GM12874 (cell line): Measurements from ENCODE around the gene TUBA3E.
"Not testable (repeated sequence)": the region's sequence is repeated elsewhere in the genome, so short reads cannot be mapped to it uniquely, and the experiment has no call there.

Experiments used
- CTCF ChIP-seq: IDR thresholded peaks from 2 replicates; pipeline ENCODE4 v1.5.1; 2011; ENCODE audit warnings: low read depth, mild to moderate bottlenecking, control low read depth, low read length, moderate library complexity; ENCODE audit not compliant: insufficient read depth

Gene TUBA3E

GRCh38 chr2:130155956-130156623 is 42.1 kb downstream of the TUBA3E start:
- TF ChIP-seq CTCF: peak; percentile 73

GRCh38 chr2:130154773-130155765 is 43.2 kb downstream of the TUBA3E start:
- TF ChIP-seq CTCF: no peak

- TF ChIP-seq CTCF: no peak
Observed at GRCh38 chr2:130152816-130153595, 45.2 kb downstream of the TUBA3E start.

GRCh38 chr2:130150181-130151144 is 47.8 kb downstream of the TUBA3E start:
- TF ChIP-seq CTCF: no peak

GRCh38 chr2:130145006-130145414 is 53.2 kb downstream of the TUBA3E start, which contains the start of gene CCDC74B:
Gene CCDC74B, minus strand, starts transcription at chr2:130145112. Its CDS starts 116 bp downstream, at chr2:130144996.
- TF ChIP-seq CTCF: not testable (repeated sequence)
